ENCODE data around the gene ACTBL2.

DNA sequence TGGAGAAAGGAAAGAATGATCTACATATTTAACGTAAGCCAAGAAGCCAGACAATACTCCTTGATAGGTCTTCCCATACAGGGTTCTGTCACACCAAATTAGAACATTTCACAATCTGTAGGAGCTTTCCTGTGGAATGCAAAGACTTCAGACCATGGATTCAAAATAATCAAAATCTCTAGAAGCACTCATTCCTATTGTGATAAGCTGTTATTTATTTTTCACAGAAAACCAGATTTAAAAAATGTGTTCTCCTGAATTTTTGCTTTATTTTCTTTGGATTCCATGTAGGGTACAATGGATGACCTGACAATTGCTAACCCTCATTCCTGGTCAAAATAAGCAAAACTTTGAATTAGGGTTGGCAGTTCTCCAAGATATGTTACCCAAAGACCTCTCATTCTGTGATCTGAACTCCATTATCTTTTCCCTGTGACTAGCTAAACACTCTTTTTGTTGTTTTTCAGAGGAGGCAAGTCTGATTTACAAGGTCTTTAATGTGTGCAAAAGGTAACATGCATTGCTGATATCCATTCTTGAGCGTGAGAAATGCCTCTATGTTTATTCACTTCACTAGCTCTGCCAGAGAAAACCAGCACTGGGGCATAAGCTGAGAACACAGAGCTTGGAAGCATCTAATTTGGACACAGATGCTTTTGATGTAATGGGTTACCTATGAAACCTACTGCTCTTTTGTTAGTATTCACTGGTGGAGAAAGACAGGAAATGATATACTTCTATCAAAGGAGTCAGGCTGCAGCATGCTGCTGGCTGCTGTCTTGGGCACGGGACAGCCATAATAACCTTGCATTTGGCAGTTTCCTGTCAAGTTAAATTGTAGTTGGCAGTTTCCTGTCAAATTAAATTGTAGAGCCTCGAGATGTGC lies 31.4 kb downstream of the ACTBL2 start:
- TF ChIP-seq JUN (IDR thresholded peaks at IDR 0.05) (no peak), FOSL2 (IDR thresholded peaks at IDR 0.05) (no peak), FOSL2 (CRISPR knock-in tag; IDR thresholded peaks at IDR 0.05) (no peak), MAFK (IDR thresholded peaks at IDR 0.05; ENCODE audit: partially characterized antibody) (no peak), SREBF2 (IDR thresholded peaks at IDR 0.05) (no peak), SMC3 (IDR thresholded peaks at IDR 0.05) (no peak), CEBPB (IDR thresholded peaks at IDR 0.05) (no peak), POLR2A (IDR thresholded peaks at IDR 0.05; ENCODE audit: low read length) (no peak)
- TF ChIP-seq, protein P1, sequence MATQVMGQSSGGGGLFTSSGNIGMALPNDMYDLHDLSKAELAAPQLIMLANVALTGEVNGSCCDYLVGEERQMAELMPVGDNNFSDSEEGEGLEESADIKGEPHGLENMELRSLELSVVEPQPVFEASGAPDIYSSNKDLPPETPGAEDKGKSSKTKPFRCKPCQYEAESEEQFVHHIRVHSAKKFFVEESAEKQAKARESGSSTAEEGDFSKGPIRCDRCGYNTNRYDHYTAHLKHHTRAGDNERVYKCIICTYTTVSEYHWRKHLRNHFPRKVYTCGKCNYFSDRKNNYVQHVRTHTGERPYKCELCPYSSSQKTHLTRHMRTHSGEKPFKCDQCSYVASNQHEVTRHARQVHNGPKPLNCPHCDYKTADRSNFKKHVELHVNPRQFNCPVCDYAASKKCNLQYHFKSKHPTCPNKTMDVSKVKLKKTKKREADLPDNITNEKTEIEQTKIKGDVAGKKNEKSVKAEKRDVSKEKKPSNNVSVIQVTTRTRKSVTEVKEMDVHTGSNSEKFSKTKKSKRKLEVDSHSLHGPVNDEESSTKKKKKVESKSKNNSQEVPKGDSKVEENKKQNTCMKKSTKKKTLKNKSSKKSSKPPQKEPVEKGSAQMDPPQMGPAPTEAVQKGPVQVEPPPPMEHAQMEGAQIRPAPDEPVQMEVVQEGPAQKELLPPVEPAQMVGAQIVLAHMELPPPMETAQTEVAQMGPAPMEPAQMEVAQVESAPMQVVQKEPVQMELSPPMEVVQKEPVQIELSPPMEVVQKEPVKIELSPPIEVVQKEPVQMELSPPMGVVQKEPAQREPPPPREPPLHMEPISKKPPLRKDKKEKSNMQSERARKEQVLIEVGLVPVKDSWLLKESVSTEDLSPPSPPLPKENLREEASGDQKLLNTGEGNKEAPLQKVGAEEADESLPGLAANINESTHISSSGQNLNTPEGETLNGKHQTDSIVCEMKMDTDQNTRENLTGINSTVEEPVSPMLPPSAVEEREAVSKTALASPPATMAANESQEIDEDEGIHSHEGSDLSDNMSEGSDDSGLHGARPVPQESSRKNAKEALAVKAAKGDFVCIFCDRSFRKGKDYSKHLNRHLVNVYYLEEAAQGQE (IDR thresholded peaks at IDR 0.05), result no peak
- TF ChIP-seq, protein P2, sequence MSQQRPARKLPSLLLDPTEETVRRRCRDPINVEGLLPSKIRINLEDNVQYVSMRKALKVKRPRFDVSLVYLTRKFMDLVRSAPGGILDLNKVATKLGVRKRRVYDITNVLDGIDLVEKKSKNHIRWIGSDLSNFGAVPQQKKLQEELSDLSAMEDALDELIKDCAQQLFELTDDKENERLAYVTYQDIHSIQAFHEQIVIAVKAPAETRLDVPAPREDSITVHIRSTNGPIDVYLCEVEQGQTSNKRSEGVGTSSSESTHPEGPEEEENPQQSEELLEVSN (IDR thresholded peaks at IDR 0.05; ENCODE audit: borderline replicate concordance, low read depth), result no peak
- TF ChIP-seq, protein P3, sequence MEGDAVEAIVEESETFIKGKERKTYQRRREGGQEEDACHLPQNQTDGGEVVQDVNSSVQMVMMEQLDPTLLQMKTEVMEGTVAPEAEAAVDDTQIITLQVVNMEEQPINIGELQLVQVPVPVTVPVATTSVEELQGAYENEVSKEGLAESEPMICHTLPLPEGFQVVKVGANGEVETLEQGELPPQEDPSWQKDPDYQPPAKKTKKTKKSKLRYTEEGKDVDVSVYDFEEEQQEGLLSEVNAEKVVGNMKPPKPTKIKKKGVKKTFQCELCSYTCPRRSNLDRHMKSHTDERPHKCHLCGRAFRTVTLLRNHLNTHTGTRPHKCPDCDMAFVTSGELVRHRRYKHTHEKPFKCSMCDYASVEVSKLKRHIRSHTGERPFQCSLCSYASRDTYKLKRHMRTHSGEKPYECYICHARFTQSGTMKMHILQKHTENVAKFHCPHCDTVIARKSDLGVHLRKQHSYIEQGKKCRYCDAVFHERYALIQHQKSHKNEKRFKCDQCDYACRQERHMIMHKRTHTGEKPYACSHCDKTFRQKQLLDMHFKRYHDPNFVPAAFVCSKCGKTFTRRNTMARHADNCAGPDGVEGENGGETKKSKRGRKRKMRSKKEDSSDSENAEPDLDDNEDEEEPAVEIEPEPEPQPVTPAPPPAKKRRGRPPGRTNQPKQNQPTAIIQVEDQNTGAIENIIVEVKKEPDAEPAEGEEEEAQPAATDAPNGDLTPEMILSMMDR (IDR thresholded peaks at IDR 0.05), result no peak
- TF ChIP-seq, protein P4, sequence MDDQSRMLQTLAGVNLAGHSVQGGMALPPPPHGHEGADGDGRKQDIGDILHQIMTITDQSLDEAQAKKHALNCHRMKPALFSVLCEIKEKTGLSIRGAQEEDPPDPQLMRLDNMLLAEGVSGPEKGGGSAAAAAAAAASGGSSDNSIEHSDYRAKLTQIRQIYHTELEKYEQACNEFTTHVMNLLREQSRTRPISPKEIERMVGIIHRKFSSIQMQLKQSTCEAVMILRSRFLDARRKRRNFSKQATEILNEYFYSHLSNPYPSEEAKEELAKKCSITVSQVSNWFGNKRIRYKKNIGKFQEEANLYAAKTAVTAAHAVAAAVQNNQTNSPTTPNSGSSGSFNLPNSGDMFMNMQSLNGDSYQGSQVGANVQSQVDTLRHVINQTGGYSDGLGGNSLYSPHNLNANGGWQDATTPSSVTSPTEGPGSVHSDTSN (IDR thresholded peaks at IDR 0.05), result no peak

Measured in A549 (cell line).